ENCODE measurements around the gene MST1.

MST1 gene

GRCh38 chr3:49689046-49689907, at the start of gene MST1, which contains the start of gene RNF123:
Gene MST1 (minus strand): TSS chr3:49689474. CDS start chr3:49688691, 783 bp downstream.
Gene RNF123 (plus strand): TSS chr3:49689557. CDS start chr3:49691166, 1,609 bp downstream.
- peak; percentile 90 for DNase-seq (ENCODE audit: low spot score)

DNA sequence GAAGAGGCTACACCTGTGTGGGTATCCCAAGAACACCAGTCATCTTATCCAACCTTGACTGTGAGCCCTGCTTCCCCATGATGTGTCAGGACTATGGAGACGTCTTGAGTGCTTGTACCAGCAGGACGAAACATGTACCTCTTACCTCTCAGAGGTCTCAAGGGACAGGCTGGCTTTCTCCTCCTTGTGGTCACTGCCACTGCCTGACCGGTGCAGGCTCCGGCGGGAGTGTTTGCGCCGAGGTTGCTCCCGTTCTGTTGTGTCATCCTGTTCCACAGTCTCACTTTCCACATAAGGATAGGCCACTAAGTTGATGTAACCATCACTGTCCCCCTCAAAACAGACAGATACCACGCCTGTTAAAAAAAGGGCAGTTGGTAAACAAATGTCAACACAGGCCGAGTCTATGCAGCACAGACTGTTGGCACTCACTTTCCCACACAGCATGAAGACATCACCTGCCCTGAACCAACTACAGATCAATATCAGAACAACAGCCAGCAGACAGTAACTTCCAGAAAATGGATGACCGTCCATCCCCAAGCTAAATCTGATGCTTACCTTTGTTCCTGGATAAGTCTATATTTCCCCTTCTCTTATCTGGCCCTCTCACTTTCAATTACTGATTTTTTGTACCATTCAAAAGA, 48.9 kb upstream of the MST1 start:
- DNase-seq (ENCODE audit: low spot score) = no peak

DNA sequence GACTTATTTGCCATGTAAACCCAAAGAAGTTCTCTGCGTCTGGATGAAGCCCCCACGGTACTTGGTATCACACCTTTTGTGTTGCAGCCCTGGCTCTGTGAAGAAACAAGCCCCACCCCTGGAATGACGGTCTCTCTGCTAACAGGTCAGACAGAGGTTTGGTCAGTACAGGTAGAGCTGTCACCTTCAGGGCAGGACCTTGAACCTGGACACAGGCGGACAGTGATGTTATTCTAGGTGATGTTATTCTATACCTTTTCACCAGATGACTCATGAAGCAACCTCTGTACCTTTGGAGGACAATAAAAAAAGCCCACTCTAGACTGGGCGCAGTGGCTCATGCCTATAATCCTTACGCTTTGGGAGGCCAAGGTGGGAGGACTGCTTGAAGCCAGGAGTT, 45.5 kb upstream of the MST1 start:
- DNase-seq (ENCODE audit: low spot score) = no peak

DNA sequence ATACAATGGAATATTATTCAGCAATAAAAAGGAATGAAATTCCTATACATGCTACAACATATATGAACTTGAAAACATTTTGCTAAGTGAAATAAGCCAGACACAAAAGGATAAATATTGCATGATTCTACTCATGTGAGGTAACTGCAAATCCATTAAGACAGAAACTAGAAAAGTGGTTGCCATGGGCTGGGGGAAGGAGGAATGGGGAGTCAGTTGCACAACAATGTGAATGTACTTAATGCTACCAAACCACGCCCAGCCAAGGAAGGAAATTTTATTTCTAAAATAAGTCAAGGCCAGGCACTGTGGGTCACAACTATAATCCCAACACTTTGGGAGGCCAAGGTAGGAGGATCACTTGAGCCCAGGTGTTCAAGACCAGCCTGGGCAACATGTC, 44.3 kb upstream of the MST1 start:
- DNase-seq (ENCODE audit: low spot score) = no peak

DNA sequence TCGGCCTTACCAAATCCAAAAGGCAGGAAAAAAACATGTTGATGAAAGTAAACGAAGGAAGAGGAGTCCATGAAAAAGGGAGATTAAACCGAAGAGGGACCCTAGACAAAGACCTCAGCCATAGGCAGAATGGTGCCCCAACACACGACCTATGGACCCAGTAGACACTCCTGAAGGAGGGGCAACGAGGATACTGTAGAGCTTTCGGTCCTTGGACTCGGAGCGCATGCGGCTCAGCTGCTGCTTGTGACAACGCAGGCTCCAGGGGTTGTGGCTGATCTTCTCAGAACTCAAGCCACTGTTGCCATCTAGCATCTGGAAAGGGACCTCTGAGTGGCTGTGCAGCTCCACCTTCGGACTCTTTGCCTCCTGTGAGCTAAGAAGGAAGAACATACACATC, 43.3 kb upstream of the MST1 start:
- DNase-seq (ENCODE audit: low spot score) = no peak

GRCh38 chr3:49729966-49730609, 40.8 kb upstream of the MST1 start:
- no peak for DNase-seq (ENCODE audit: low spot score)

- no peak for DNase-seq (ENCODE audit: low spot score)
Observed at GRCh38 chr3:49727924-49728361, 38.7 kb upstream of the MST1 start.

DNA sequence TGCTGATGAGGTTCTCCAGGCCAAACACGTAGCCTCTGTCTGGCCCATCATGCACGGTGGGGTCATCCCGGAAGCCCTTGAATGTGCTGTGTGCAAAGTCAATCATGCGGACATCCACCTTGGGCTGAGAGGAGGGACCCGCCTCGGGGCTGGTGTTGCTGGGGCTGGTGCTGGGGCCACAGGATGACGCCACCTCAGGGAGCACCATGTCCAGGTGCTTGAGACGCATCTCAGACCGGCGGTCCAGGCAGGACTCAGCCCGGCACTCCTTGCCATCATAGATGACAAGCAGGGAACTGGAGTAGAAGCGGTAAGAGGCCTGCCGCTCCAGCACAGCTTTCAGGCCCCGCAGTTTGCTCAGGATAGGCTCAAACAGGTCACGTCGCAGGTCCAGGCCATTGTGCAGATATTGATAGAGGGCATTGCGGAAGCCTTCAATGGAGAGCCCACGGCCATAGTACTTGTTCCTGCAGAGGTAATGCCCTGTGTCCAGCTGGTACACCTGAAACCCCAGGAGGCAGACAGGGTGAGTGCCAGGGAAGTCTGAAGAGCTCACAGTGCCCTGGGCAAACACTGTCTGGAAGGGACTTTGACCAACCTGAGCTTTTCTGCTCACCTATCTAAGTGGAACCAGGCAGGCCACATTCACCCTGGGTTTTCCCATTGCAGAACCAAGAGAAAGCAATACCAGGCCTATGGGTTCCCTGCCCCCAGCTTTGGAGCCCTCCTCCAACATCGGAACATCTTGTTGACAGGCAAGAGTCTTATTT, 38.1 kb upstream of the MST1 start:
- no peak for DNase-seq (ENCODE audit: low spot score)

GRCh38 chr3:49725906-49726681, 36.8 kb upstream of the MST1 start:
- DNase-seq (ENCODE audit: low spot score) = no peak

DNA sequence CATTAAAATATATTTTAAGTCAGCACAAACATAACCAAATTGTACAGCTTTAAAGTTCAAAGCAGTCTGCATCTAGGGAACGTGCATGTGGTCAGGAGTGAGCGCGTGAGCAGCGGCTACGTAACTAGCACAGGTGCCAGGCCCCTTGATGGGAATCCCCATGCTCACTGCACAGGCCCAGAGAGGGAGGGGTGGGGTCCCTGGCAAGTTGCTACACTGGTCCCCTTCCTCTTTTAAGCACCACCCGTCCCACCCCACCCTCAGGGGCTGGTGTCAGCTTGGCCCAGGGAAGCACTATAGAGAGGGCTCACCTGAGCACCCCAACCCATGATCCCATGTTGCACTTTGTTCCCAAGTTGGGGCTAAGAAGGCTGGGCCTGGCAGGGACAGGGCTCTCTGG, 35.3 kb upstream of the MST1 start:
- no peak for DNase-seq (ENCODE audit: low spot score)

GRCh38 chr3:49723628-49724551, 34.6 kb upstream of the MST1 start, which contains the start of gene GMPPB:
Gene GMPPB (minus strand): TSS chr3:49723951. CDS start chr3:49723726, 225 bp downstream.
- peak; percentile 98 for DNase-seq (ENCODE audit: low spot score)

DNA sequence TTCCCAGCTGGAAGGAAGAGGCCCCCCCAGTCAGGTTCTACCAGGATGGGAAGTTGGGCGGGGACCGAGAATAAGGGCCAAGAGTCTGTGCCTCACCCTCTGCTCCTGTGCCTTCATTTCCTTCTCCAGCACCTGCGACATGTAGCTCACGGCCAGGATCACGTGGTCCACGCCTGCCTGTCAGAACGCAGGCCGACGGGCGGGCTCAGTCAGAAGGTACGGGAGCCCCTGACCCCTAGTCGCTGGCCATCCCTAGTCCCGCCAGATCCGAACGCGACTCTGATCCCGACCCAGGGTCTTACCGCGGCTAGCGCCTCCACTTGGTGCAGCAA, 34.0 kb upstream of the MST1 start:
- peak; percentile 76 for DNase-seq (ENCODE audit: low spot score)

- DNase-seq (ENCODE audit: low spot score) = no peak
Observed at GRCh38 chr3:49722896-49723295, 33.6 kb upstream of the MST1 start.

DNA sequence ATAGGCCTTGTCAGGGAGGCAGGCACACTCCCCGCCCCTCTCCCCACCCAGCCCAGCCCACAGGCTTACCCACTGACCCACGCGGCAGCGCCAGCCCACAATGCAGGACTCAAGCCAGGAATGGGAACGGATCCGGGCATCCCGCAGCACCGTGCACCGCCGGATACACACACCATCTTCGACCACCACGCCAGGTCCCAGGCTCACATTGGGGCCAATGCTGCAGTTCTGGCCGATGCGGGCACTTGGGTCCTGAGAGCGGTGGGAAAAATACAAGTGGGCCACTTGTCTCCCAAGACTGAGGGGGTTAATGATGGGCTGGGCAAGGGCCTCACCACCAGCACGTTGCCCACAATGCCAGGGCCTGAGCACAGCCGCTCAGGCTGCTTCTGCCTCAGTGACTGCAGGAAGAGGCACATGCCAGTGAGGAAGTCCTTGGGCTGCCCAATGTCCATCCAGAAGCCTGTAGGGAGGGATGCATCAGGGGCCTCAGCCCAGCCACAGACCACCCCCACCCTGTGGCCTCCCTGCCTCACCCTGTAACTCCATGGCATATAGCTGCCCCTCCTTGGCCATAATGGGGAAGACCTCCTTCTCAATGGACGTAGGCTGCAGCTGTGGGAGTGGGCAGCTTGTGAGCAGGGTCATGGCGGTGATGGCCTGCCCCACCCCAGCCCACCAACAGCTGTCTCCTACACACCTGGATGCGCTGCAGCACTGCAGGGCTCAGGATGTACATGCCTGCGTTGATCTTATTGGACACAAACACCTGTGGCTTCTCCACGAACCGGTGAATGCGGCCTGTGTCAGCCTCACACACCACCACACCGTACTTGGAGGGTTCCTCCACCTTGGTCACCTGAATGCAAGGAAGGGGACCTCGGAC, 32.9 kb upstream of the MST1 start:
- no peak for DNase-seq (ENCODE audit: low spot score)

DNA sequence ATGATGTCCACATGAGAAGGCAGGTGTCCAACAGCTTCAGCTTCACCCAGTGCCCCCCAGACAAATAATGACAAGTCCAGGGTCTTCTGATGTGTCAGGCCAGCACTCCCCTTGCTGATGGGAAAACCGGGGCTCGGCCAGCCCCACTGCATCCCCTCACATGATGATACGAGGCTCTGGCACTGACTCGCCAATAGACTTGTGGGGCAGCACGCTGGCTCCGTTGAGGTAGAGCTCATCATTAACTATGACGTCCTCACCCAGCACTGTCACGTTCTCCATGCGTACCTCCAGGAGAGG, 32.3 kb upstream of the MST1 start:
- no peak for DNase-seq (ENCODE audit: low spot score)

- DNase-seq (ENCODE audit: low spot score) = no peak
Observed at GRCh38 chr3:49720855-49721595, 31.8 kb upstream of the MST1 start.

DNA sequence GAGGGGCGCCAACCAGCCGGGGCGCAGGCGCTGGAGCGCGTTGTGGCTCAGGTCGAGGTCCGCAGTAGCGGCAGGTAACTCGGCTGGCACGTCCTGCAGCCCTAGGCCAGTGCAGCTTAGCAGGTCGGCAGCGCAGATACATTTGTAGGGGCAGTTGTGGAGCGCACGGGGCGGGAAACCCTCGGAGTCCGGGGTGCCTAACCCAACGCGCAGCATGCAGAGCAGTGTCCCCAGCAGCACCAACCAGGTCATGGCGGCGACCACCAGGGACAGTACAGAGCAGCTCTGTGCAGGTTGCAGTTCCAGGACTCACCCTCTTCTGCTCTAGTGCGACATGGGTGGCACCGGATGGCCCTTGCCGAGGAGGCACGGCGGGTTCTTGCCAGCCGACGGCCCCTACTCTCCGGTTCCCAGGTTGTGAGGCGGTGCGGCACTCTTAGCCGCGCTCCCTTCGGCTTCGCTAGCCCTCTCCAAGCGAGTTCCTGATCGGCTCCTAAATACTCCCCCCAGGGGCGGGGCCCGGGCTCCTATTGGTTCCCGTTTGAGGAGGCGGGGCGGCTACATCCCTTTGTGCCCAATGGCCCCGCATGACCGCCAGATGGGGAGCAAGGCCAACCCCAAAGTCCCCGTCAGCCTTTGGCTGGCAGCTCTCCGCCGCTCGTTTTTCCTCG, 30.1 kb upstream of the MST1 start, which contains the start of gene AMIGO3:
Gene AMIGO3 (minus strand): TSS at position 471 of the 671 bp plus-strand sequence. CDS start 219 bp downstream, at position 252.
- peak; percentile 94 for DNase-seq (ENCODE audit: low spot score)

- no peak for DNase-seq (ENCODE audit: low spot score)
Observed at GRCh38 chr3:49718858-49719213, 29.6 kb upstream of the MST1 start.
